Measurements from ENCODE around the gene ADAMTSL3. TPM values are rescaled to one million over a fixed set of nuclear protein-coding genes. Genes with fewer than 3 reads are reported as not detected.

The ADAMTSL3 gene
- total and polyA plus RNA-seq, 2 experiments from 2014 or later: 0.61 to 0.87 TPM

DNA sequence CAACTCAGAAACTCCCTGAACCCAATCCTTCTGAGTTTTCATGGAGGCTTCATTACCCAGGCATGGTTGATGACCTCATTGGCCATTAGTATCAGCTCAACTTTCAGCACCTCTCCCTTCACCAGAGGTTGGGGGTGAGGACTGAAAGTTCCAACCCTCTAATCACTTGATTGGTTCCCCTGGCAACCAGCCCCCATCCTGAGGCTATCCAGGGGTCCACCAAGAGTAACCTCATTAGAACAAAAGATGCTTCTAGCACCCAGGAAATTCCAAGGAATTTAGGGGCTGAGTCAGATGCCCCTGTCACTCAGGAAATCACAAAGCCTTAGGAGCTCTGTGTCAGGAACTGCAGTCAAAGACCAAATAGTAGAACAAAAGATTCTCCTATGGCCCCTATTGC lies 43.8 kb downstream of the ADAMTSL3 start:
- Mint-ChIP-seq H3K36me3 (ENCODE audit: low read depth) (no peaks in the 10 kb centered on the region; the same call in 2 of the 3 replicates), H3K4me3 (no peak overlapping the region), H3K9me3 (peaks cover 12% of the 10 kb centered on the region), H3K4me1 (peaks cover 28% of the 10 kb centered on the region), H3K27me3 (ENCODE audit: insufficient read depth, low read depth, poor library complexity) (peaks cover 2% of the 10 kb centered on the region), H3K27ac (no peak overlapping the region)
- Histone ChIP-seq H3K4me1 (ENCODE audit: insufficient read depth) (peaks cover 14% of the 10 kb centered on the region; the same call in 1 of the 2 replicates), H3K79me2 (replicated peaks; ENCODE audit: insufficient read depth) (no peaks in the 10 kb centered on the region), H3K4me2 (no peak overlapping the region), H3K36me3 (ENCODE audit: insufficient read depth) (no peaks in the 10 kb centered on the region), H3K27ac (ENCODE audit: low read depth) (no peak overlapping the region), H3K9me2 (ENCODE audit: insufficient read depth) (peaks cover 17% of the 10 kb centered on the region), H3K4me3 (no peak overlapping the region), H4K20me1 (replicated peaks; ENCODE audit: insufficient read depth) (no peaks in the 10 kb centered on the region), H3F3A (replicated peaks; ENCODE audit: low read depth) (no peaks in the 10 kb centered on the region), H3K27me3 (ENCODE audit: insufficient read depth) (no peaks in the 10 kb centered on the region), H2AFZ (no peak overlapping the region)
- ATAC-seq: no peak
- no peak for DNase-seq (ENCODE audit: low spot score)
- no peak for TF ChIP-seq JUNB (IDR thresholded peaks at IDR 0.05; ENCODE audit: unreplicated experiment)
- TF ChIP-seq, protein P1, sequence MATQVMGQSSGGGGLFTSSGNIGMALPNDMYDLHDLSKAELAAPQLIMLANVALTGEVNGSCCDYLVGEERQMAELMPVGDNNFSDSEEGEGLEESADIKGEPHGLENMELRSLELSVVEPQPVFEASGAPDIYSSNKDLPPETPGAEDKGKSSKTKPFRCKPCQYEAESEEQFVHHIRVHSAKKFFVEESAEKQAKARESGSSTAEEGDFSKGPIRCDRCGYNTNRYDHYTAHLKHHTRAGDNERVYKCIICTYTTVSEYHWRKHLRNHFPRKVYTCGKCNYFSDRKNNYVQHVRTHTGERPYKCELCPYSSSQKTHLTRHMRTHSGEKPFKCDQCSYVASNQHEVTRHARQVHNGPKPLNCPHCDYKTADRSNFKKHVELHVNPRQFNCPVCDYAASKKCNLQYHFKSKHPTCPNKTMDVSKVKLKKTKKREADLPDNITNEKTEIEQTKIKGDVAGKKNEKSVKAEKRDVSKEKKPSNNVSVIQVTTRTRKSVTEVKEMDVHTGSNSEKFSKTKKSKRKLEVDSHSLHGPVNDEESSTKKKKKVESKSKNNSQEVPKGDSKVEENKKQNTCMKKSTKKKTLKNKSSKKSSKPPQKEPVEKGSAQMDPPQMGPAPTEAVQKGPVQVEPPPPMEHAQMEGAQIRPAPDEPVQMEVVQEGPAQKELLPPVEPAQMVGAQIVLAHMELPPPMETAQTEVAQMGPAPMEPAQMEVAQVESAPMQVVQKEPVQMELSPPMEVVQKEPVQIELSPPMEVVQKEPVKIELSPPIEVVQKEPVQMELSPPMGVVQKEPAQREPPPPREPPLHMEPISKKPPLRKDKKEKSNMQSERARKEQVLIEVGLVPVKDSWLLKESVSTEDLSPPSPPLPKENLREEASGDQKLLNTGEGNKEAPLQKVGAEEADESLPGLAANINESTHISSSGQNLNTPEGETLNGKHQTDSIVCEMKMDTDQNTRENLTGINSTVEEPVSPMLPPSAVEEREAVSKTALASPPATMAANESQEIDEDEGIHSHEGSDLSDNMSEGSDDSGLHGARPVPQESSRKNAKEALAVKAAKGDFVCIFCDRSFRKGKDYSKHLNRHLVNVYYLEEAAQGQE (IDR thresholded peaks at IDR 0.05; ENCODE audit: unreplicated experiment): no peak
- no peak for TF ChIP-seq EZH2phosphoT487 (IDR thresholded peaks at IDR 0.05; ENCODE audit: unreplicated experiment)
- no peak for TF ChIP-seq EZH2 (IDR thresholded peaks at IDR 0.05; ENCODE audit: low read depth, unreplicated experiment)
- TF ChIP-seq, protein P2, sequence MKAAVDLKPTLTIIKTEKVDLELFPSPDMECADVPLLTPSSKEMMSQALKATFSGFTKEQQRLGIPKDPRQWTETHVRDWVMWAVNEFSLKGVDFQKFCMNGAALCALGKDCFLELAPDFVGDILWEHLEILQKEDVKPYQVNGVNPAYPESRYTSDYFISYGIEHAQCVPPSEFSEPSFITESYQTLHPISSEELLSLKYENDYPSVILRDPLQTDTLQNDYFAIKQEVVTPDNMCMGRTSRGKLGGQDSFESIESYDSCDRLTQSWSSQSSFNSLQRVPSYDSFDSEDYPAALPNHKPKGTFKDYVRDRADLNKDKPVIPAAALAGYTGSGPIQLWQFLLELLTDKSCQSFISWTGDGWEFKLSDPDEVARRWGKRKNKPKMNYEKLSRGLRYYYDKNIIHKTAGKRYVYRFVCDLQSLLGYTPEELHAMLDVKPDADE (IDR thresholded peaks at IDR 0.05): no peak
- TF ChIP-seq, protein P3, sequence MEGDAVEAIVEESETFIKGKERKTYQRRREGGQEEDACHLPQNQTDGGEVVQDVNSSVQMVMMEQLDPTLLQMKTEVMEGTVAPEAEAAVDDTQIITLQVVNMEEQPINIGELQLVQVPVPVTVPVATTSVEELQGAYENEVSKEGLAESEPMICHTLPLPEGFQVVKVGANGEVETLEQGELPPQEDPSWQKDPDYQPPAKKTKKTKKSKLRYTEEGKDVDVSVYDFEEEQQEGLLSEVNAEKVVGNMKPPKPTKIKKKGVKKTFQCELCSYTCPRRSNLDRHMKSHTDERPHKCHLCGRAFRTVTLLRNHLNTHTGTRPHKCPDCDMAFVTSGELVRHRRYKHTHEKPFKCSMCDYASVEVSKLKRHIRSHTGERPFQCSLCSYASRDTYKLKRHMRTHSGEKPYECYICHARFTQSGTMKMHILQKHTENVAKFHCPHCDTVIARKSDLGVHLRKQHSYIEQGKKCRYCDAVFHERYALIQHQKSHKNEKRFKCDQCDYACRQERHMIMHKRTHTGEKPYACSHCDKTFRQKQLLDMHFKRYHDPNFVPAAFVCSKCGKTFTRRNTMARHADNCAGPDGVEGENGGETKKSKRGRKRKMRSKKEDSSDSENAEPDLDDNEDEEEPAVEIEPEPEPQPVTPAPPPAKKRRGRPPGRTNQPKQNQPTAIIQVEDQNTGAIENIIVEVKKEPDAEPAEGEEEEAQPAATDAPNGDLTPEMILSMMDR (conservative IDR thresholded peaks at IDR 0.05; ENCODE audit: low read depth in 2 of 2): no peak
- TF ChIP-seq, protein P4, sequence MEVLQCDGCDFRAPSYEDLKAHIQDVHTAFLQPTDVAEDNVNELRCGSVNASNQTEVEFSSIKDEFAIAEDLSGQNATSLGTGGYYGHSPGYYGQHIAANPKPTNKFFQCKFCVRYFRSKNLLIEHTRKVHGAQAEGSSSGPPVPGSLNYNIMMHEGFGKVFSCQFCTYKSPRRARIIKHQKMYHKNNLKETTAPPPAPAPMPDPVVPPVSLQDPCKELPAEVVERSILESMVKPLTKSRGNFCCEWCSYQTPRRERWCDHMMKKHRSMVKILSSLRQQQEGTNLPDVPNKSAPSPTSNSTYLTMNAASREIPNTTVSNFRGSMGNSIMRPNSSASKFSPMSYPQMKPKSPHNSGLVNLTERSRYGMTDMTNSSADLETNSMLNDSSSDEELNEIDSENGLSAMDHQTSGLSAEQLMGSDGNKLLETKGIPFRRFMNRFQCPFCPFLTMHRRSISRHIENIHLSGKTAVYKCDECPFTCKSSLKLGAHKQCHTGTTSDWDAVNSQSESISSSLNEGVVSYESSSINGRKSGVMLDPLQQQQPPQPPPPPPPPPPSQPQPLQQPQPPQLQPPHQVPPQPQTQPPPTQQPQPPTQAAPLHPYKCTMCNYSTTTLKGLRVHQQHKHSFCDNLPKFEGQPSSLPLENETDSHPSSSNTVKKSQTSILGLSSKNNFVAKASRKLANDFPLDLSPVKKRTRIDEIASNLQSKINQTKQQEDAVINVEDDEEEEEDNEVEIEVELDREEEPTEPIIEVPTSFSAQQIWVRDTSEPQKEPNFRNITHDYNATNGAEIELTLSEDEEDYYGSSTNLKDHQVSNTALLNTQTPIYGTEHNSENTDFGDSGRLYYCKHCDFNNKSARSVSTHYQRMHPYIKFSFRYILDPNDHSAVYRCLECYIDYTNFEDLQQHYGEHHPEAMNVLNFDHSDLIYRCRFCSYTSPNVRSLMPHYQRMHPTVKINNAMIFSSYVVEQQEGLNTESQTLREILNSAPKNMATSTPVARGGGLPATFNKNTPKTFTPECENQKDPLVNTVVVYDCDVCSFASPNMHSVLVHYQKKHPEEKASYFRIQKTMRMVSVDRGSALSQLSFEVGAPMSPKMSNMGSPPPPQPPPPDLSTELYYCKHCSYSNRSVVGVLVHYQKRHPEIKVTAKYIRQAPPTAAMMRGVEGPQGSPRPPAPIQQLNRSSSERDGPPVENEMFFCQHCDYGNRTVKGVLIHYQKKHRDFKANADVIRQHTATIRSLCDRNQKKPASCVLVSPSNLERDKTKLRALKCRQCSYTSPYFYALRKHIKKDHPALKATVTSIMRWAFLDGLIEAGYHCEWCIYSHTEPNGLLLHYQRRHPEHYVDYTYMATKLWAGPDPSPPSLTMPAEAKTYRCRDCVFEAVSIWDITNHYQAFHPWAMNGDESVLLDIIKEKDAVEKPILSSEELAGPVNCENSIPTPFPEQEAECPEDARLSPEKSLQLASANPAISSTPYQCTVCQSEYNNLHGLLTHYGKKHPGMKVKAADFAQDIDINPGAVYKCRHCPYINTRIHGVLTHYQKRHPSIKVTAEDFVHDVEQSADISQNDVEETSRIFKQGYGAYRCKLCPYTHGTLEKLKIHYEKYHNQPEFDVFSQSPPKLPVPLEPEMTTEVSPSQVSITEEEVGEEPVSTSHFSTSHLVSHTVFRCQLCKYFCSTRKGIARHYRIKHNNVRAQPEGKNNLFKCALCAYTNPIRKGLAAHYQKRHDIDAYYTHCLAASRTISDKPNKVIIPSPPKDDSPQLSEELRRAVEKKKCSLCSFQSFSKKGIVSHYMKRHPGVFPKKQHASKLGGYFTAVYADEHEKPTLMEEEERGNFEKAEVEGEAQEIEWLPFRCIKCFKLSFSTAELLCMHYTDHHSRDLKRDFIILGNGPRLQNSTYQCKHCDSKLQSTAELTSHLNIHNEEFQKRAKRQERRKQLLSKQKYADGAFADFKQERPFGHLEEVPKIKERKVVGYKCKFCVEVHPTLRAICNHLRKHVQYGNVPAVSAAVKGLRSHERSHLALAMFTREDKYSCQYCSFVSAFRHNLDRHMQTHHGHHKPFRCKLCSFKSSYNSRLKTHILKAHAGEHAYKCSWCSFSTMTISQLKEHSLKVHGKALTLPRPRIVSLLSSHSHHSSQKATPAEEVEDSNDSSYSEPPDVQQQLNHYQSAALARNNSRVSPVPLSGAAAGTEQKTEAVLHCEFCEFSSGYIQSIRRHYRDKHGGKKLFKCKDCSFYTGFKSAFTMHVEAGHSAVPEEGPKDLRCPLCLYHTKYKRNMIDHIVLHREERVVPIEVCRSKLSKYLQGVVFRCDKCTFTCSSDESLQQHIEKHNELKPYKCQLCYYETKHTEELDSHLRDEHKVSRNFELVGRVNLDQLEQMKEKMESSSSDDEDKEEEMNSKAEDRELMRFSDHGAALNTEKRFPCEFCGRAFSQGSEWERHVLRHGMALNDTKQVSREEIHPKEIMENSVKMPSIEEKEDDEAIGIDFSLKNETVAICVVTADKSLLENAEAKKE (CRISPR knock-in tag; IDR thresholded peaks at IDR 0.05): no peak
- TF ChIP-seq CREB1 (CRISPR knock-in tag; IDR thresholded peaks at IDR 0.05; ENCODE audit: low read depth): no peak
- no peak for TF ChIP-seq NANOG (IDR thresholded peaks at IDR 0.05; ENCODE audit: borderline replicate concordance)
